PC-3 (cell line): ENCODE data around the gene SLC7A10. TPM values are rescaled to one million over a fixed set of nuclear protein-coding genes. Genes with fewer than 3 reads are reported as not detected.
A peak's percentile ranks its signal among the peaks of the same experiment; 100 is the strongest.

Source experiments
- ATAC-seq: fragments of 200-7000 bp; cut with Tn5 transposase; 2 replicates; pipeline ENCODE4 v1.9.1; 2020; ENCODE audit warnings: mild to moderate bottlenecking, moderate library complexity
- BruUV-seq: library from RNA; stranded (reverse); fragments of 400-500 nt; replicated peaks from 2 replicates; lab custom pipeline; 2021; lab: Mats Ljungman, UMichigan
- CTCF ChIA-PET: fragments of 300-600 bp; sonication (Branson Sonifier 250); formaldehyde crosslinking; loops from one replicate; lab custom pipeline; 2022; ENCODE audit warnings: antibody characterized with exemption; lab: Charles Lee
- POLR2A ChIA-PET: fragments of 300-600 bp; sonication (Branson Sonifier 250); formaldehyde crosslinking; loops from one replicate; lab custom pipeline; 2022; ENCODE audit warnings: antibody characterized with exemption; ENCODE audit not compliant: unreplicated experiment; lab: Charles Lee
- DNase-seq: peaks from one replicate; pipeline ENCODE4 v3.0.0-alpha.2; 2015
- H2AFZ ChIP-seq: fragments of 300-600 bp; sonication (generic); 2 replicates; pipeline ENCODE4 v1.6.0; 2016; ENCODE audit warnings: antibody characterized with exemption, low read length
- H3F3A ChIP-seq: fragments of 300-600 bp; sonication (generic); one replicate; pipeline ENCODE4 v1.6.0; 2017; ENCODE audit warnings: antibody characterized with exemption, low read length, control low read depth, mild to moderate bottlenecking; ENCODE audit not compliant: unreplicated experiment
- H3K27ac ChIP-seq: fragments of 300-600 bp; sonication (generic); 2 replicates; pipeline ENCODE4 v1.5.1; 2016; ENCODE audit warnings: mild to moderate bottlenecking, low read length
- H3K27me3 ChIP-seq: fragments of 300-600 bp; sonication (generic); 2 replicates; pipeline ENCODE4 v1.6.1; 2016; ENCODE audit warnings: low read length, mixed read lengths
- H3K36me3 ChIP-seq: fragments of 300-600 bp; sonication (generic); 2 replicates; pipeline ENCODE4 v1.6.1; 2016; ENCODE audit warnings: low read depth, mixed run types, low read length, mixed read lengths
- H3K4me1 ChIP-seq: fragments of 300-600 bp; sonication (generic); 2 replicates; pipeline ENCODE4 v1.5.1; 2016; ENCODE audit warnings: low read length; ENCODE audit not compliant: insufficient read depth
- H3K4me2 ChIP-seq: fragments of 300-600 bp; sonication (generic); 2 replicates; pipeline ENCODE4 v1.6.0; 2016; ENCODE audit warnings: low read length
- H3K4me3 ChIP-seq: fragments of 300-600 bp; sonication (generic); 2 replicates; pipeline ENCODE4 v1.5.1; 2016; ENCODE audit warnings: mild to moderate bottlenecking, low read length, mixed read lengths
- H3K79me2 ChIP-seq: fragments of 300-600 bp; sonication (generic); 2 replicates; pipeline ENCODE4 v1.6.1; 2017; ENCODE audit warnings: low read length, mixed read lengths
- H3K9ac ChIP-seq: fragments of 300-600 bp; sonication (generic); 2 replicates; pipeline ENCODE4 v1.6.0; 2016; ENCODE audit warnings: mild to moderate bottlenecking, low read length
- H3K9me2 ChIP-seq: fragments of 300-600 bp; sonication (generic); replicated peaks from 2 replicates; pipeline ENCODE4 v1.6.1; 2016; ENCODE audit warnings: mixed run types, low read length, mixed read lengths
- H3K9me3 ChIP-seq: fragments of 300-600 bp; sonication (generic); 2 replicates; pipeline ENCODE4 v1.6.1; 2016; ENCODE audit warnings: low read length, mixed read lengths
- H4K20me1 ChIP-seq: fragments of 300-600 bp; sonication (generic); 2 replicates; pipeline ENCODE4 v1.6.1; 2016; ENCODE audit warnings: low read length, mixed read lengths
- EZH2 ChIP-seq: fragments of 300-600 bp; sonication (generic); IDR thresholded peaks from one replicate; pipeline ENCODE4 v1.6.1; 2017; ENCODE audit warnings: antibody characterized with exemption, mild to moderate bottlenecking, low read length; ENCODE audit not compliant: unreplicated experiment
- EZH2phosphoT487 ChIP-seq: fragments of 300-600 bp; sonication (generic); IDR thresholded peaks from 2 replicates; pipeline ENCODE4 v1.6.1; 2018; ENCODE audit warnings: mild to moderate bottlenecking, antibody characterized with exemption, low read length, borderline replicate concordance
- intact Hi-C: fragments of 100-400 bp; cut with micrococcal nuclease; formaldehyde crosslinking; loops from 2 replicates; pipeline ENCODE4 v1.9.0; 2023
- total RNA-seq: library from RNA; depleted of rRNA; stranded (reverse); fragments of >200 nt; gene quantifications from 2 replicates; pipeline ENCODE4 v1.2.3, GENCODE V29; 2014
- TF ChIP-seq, protein P1 (sequence below): fragments of 300-600 bp; sonication (generic); conservative IDR thresholded peaks from 2 replicates; pipeline ENCODE4 v1.5.1; 2017; ENCODE audit warnings: antibody characterized with exemption, low read depth, mild to moderate bottlenecking, low read length

SLC7A10 gene
- total RNA-seq, 1 experiment from 2014 or later, result not detected

DNA sequence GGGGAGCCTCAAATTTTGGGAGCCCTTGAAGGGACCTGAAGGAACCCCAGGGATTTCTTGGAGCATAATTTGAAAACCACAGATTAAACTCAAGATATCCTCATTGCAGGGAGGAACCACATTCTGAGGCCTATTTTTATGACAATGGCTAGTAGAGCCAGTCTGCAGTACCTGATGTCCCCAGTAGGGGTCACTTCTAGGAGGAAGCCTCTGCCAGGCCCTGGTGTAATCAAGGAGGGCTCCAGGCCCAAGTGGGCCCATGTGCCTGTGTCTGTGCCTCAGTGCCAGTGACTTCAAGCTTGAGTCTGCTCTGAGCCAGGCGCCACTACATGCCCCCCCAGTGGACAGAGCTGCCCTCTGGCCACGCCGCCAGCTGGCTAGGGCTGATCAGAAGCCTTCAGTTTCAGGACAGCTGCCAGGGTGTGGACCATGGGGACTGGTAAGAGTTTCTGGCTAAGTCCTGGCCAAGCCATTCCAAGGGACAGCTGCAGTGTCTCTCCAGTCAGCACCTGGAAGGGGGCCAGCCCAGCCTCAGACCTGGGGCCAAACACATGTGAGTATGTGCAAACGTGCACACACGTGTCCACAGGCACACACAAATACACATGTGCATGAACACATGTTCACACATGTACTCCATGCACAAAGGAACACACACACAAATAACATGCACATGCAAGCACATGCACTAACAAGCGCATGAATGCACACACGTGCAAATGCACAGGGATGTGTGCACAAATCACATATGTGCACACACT is 20.5 kb upstream of the SLC7A10 start:
- no peak for TF ChIP-seq EZH2phosphoT487
- TF ChIP-seq, protein P1, sequence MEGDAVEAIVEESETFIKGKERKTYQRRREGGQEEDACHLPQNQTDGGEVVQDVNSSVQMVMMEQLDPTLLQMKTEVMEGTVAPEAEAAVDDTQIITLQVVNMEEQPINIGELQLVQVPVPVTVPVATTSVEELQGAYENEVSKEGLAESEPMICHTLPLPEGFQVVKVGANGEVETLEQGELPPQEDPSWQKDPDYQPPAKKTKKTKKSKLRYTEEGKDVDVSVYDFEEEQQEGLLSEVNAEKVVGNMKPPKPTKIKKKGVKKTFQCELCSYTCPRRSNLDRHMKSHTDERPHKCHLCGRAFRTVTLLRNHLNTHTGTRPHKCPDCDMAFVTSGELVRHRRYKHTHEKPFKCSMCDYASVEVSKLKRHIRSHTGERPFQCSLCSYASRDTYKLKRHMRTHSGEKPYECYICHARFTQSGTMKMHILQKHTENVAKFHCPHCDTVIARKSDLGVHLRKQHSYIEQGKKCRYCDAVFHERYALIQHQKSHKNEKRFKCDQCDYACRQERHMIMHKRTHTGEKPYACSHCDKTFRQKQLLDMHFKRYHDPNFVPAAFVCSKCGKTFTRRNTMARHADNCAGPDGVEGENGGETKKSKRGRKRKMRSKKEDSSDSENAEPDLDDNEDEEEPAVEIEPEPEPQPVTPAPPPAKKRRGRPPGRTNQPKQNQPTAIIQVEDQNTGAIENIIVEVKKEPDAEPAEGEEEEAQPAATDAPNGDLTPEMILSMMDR, result peak; percentile 59
- TF ChIP-seq EZH2, result no peak
- ATAC-seq, result no peak

DNA sequence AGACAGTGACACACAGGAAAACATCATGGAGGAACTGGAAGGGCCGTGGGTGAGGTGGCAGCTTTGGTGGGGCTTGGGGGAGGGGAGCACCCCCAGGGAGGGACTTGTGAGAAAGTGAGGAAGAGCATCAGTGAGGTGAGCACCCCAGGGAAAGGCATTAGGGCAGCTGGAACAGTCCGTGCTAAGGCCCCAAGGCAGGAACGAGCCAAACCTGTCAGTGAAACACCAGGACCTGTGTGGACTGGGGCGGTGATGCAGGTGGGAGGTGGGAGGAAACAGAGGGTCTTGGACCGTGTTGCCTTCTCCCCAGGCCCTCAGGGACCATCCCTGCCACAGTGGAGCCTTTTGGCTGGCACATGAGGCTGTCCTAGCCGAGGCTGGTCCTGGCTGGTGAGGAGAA is 17.3 kb upstream of the SLC7A10 start:
- no peak overlapping the region for H3K4me3 ChIP-seq
- no peaks in the 10 kb centered on the region for H3K79me2 ChIP-seq
- H3K4me2 ChIP-seq, result no peak overlapping the region
- no peaks in the 10 kb centered on the region for H3K27me3 ChIP-seq
- H4K20me1 ChIP-seq, result no peaks in the 10 kb centered on the region
- no peak for ATAC-seq
- no TSS peak for BruUV-seq
- no peaks in the 10 kb centered on the region for H3F3A ChIP-seq
- no peaks in the 10 kb centered on the region for H3K36me3 ChIP-seq
- no peak for DNase-seq
- no peaks in the 10 kb centered on the region for H3K9me3 ChIP-seq
- H3K4me1 ChIP-seq, result no peaks in the 10 kb centered on the region
- TF ChIP-seq, protein P1, result no peak
- no peak for TF ChIP-seq EZH2phosphoT487
- TF ChIP-seq EZH2, result no peak
- no peaks in the 10 kb centered on the region for H3K9me2 ChIP-seq
- CTCF ChIA-PET, result no interaction called here
- H2AFZ ChIP-seq, result no peak overlapping the region
- no peak overlapping the region for H3K27ac ChIP-seq
- no peak overlapping the region for H3K9ac ChIP-seq
- intact Hi-C loops, result loop anchor here (2.0 to 10.0 kb wide), 2 partner anchors 52 to 164 kb away; no protein-coding TSS in a partner anchor
- POLR2A ChIA-PET, result no interaction called here

More for the DNA sequence above, 20.5 kb upstream of the SLC7A10 start:
- H3K4me2 ChIP-seq, result no peak overlapping the region
- H3K79me2 ChIP-seq, result no peaks in the 10 kb centered on the region
- no peaks in the 10 kb centered on the region for H3K4me1 ChIP-seq
- no peaks in the 10 kb centered on the region for H3K27me3 ChIP-seq
- CTCF ChIA-PET, result no interaction called here
- H3K27ac ChIP-seq, result no peak overlapping the region
- intact Hi-C loops, result loop anchor here (10.0 kb wide), 1 partner anchor 49 kb away; no protein-coding TSS in a partner anchor
- H3K36me3 ChIP-seq, result no peaks in the 10 kb centered on the region
- H3K4me3 ChIP-seq, result no peak overlapping the region
- H3K9me3 ChIP-seq, result no peaks in the 10 kb centered on the region
- no peaks in the 10 kb centered on the region for H4K20me1 ChIP-seq
- no peak overlapping the region for H2AFZ ChIP-seq
- POLR2A ChIA-PET, result no interaction called here
- no peak overlapping the region for H3K9ac ChIP-seq
- no peaks in the 10 kb centered on the region for H3K9me2 ChIP-seq
- BruUV-seq, result no TSS peak
- no peak for DNase-seq
- H3F3A ChIP-seq, result no peaks in the 10 kb centered on the region

DNA sequence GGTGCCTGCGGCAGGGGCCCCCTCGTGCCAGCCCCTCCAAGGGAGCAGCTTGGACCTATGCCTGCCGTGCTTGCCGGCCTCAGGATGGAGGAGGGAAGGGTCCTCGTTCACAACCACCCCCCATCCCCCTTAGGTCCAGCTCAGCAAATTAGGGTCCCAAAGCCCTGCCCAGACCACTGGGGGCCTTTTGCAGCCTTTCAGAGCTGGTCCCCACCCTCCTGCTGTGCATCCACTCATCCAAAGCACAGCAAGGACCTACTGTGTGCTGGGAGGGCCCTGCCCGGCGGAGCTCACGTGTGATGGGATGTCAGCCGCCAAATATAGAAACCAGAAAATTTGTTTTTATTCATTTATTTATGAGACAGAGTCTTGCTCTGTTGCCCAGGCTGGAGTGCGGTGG is 16.5 kb upstream of the SLC7A10 start:
- Histone ChIP-seq H3K4me3 (no peak overlapping the region), H3K27me3 (no peaks in the 10 kb centered on the region), H3K79me2 (no peaks in the 10 kb centered on the region), H3K27ac (no peak overlapping the region), H2AFZ (no peak overlapping the region), H4K20me1 (no peaks in the 10 kb centered on the region), H3K4me1 (no peaks in the 10 kb centered on the region), H3K4me2 (no peak overlapping the region), H3K9ac (no peak overlapping the region), H3K9me2 (no peaks in the 10 kb centered on the region), H3K36me3 (no peaks in the 10 kb centered on the region), H3K9me3 (no peaks in the 10 kb centered on the region), H3F3A (no peaks in the 10 kb centered on the region)
- DNase-seq (no peak), ATAC-seq (no peak)
- POLR2A ChIA-PET, result no interaction called here
- CTCF ChIA-PET, result no interaction called here
- intact Hi-C loops, result loop anchor here (2.0 to 10.0 kb wide), 2 partner anchors 53 to 165 kb away; no protein-coding TSS in a partner anchor
- no TSS peak for BruUV-seq
- TF ChIP-seq EZH2 (no peak), EZH2phosphoT487 (no peak)
- TF ChIP-seq, protein P1, result no peak
